ENCODE measurements around the gene FAM9C.
"Not testable (repeated sequence)": the region's sequence is repeated elsewhere in the genome, so short reads cannot be mapped to it uniquely, and the experiment has no call there.

FAM9C gene

GRCh38 chrX:13028871-13029636 lies 15.4 kb downstream of the FAM9C start:
- Histone ChIP-seq H3K9ac (ENCODE audit: low read depth, low read length) (peak overlapping the region; percentile 42), H3K4me3 (ENCODE audit: low read depth, low read length) (peak overlapping the region; percentile 16), H3K27me3 (ENCODE audit: control insufficient read depth, insufficient read depth, low read length) (no peaks in the 10 kb centered on the region), H3K36me3 (ENCODE audit: control insufficient read depth, insufficient read depth, low read length) (no peaks in the 10 kb centered on the region), H3K4me1 (ENCODE audit: control insufficient read depth, insufficient read depth, low read length) (peaks cover 21% of the 10 kb centered on the region), H3K9me3 (ENCODE audit: control insufficient read depth, insufficient read depth, low read length) (no peaks in the 10 kb centered on the region)

GRCh38 chrX:13026877-13027652 lies 17.4 kb downstream of the FAM9C start:
- no peaks in the 10 kb centered on the region for H3K36me3 ChIP-seq (ENCODE audit: control insufficient read depth, insufficient read depth, low read length)
- peaks cover 21% of the 10 kb centered on the region for H3K4me1 ChIP-seq (ENCODE audit: control insufficient read depth, insufficient read depth, low read length)
- H3K9me3 ChIP-seq (ENCODE audit: control insufficient read depth, insufficient read depth, low read length): no peaks in the 10 kb centered on the region
- H3K9ac ChIP-seq (ENCODE audit: low read depth, low read length): no peak overlapping the region
- no peaks in the 10 kb centered on the region for H3K27me3 ChIP-seq (ENCODE audit: control insufficient read depth, insufficient read depth, low read length)
- no peak overlapping the region for H3K4me3 ChIP-seq (ENCODE audit: low read depth, low read length)

GRCh38 chrX:13024986-13025385 lies 19.4 kb downstream of the FAM9C start:
- H3K36me3 ChIP-seq (ENCODE audit: control insufficient read depth, insufficient read depth, low read length): no peaks in the 10 kb centered on the region
- no peak overlapping the region for H3K9ac ChIP-seq (ENCODE audit: low read depth, low read length)
- no peaks in the 10 kb centered on the region for H3K27me3 ChIP-seq (ENCODE audit: control insufficient read depth, insufficient read depth, low read length)
- H3K4me3 ChIP-seq (ENCODE audit: low read depth, low read length): no peak overlapping the region
- H3K4me1 ChIP-seq (ENCODE audit: control insufficient read depth, insufficient read depth, low read length): peaks cover 14% of the 10 kb centered on the region
- no peaks in the 10 kb centered on the region for H3K9me3 ChIP-seq (ENCODE audit: control insufficient read depth, insufficient read depth, low read length)

GRCh38 chrX:13023979-13024378 lies 20.4 kb downstream of the FAM9C start:
- no peak overlapping the region for H3K4me3 ChIP-seq (ENCODE audit: low read depth, low read length)
- H3K36me3 ChIP-seq (ENCODE audit: control insufficient read depth, insufficient read depth, low read length): no peaks in the 10 kb centered on the region
- H3K9ac ChIP-seq (ENCODE audit: low read depth, low read length): no peak overlapping the region
- H3K27me3 ChIP-seq (ENCODE audit: control insufficient read depth, insufficient read depth, low read length): no peaks in the 10 kb centered on the region
- H3K4me1 ChIP-seq (ENCODE audit: control insufficient read depth, insufficient read depth, low read length): peaks cover 6% of the 10 kb centered on the region
- H3K9me3 ChIP-seq (ENCODE audit: control insufficient read depth, insufficient read depth, low read length): no peaks in the 10 kb centered on the region

- H3K27me3 ChIP-seq (ENCODE audit: control insufficient read depth, insufficient read depth, low read length): no peaks in the 10 kb centered on the region
- H3K9me3 ChIP-seq (ENCODE audit: control insufficient read depth, insufficient read depth, low read length): no peaks in the 10 kb centered on the region
- no peak overlapping the region for H3K9ac ChIP-seq (ENCODE audit: low read depth, low read length)
- no peaks in the 10 kb centered on the region for H3K36me3 ChIP-seq (ENCODE audit: control insufficient read depth, insufficient read depth, low read length)
- peaks cover 2% of the 10 kb centered on the region for H3K4me1 ChIP-seq (ENCODE audit: control insufficient read depth, insufficient read depth, low read length)
- no peak overlapping the region for H3K4me3 ChIP-seq (ENCODE audit: low read depth, low read length)
Observed at GRCh38 chrX:13023567-13023966, 20.9 kb downstream of the FAM9C start.

GRCh38 chrX:13022926-13023325 lies 21.5 kb downstream of the FAM9C start:
- no peaks in the 10 kb centered on the region for H3K36me3 ChIP-seq (ENCODE audit: control insufficient read depth, insufficient read depth, low read length)
- no peaks in the 10 kb centered on the region for H3K9me3 ChIP-seq (ENCODE audit: control insufficient read depth, insufficient read depth, low read length)
- no peak overlapping the region for H3K4me3 ChIP-seq (ENCODE audit: low read depth, low read length)
- H3K27me3 ChIP-seq (ENCODE audit: control insufficient read depth, insufficient read depth, low read length): no peaks in the 10 kb centered on the region
- H3K9ac ChIP-seq (ENCODE audit: low read depth, low read length): no peak overlapping the region
- H3K4me1 ChIP-seq (ENCODE audit: control insufficient read depth, insufficient read depth, low read length): no peaks in the 10 kb centered on the region

GRCh38 chrX:13016731-13017130 lies 27.7 kb downstream of the FAM9C start:
- not testable (repeated sequence) for H3K4me1 ChIP-seq (ENCODE audit: control insufficient read depth, insufficient read depth, low read length); H3K9me3 ChIP-seq (ENCODE audit: control insufficient read depth, insufficient read depth, low read length); H3K9ac ChIP-seq (ENCODE audit: low read depth, low read length); H3K4me3 ChIP-seq (ENCODE audit: low read depth, low read length); H3K27me3 ChIP-seq (ENCODE audit: control insufficient read depth, insufficient read depth, low read length); H3K36me3 ChIP-seq (ENCODE audit: control insufficient read depth, insufficient read depth, low read length)

- H3K4me3 ChIP-seq (ENCODE audit: low read depth, low read length): no peak overlapping the region
- peaks cover 10% of the 10 kb centered on the region for H3K4me1 ChIP-seq (ENCODE audit: control insufficient read depth, insufficient read depth, low read length)
- no peaks in the 10 kb centered on the region for H3K36me3 ChIP-seq (ENCODE audit: control insufficient read depth, insufficient read depth, low read length)
- no peak overlapping the region for H3K9ac ChIP-seq (ENCODE audit: low read depth, low read length)
- no peaks in the 10 kb centered on the region for H3K27me3 ChIP-seq (ENCODE audit: control insufficient read depth, insufficient read depth, low read length)
- H3K9me3 ChIP-seq (ENCODE audit: control insufficient read depth, insufficient read depth, low read length): no peaks in the 10 kb centered on the region
Observed at GRCh38 chrX:13015536-13016236, 28.7 kb downstream of the FAM9C start.

- Histone ChIP-seq H3K36me3 (ENCODE audit: control insufficient read depth, insufficient read depth, low read length) (no peaks in the 10 kb centered on the region), H3K4me3 (ENCODE audit: low read depth, low read length) (no peak overlapping the region), H3K9ac (ENCODE audit: low read depth, low read length) (no peak overlapping the region), H3K4me1 (ENCODE audit: control insufficient read depth, insufficient read depth, low read length) (peaks cover 10% of the 10 kb centered on the region), H3K27me3 (ENCODE audit: control insufficient read depth, insufficient read depth, low read length) (no peaks in the 10 kb centered on the region), H3K9me3 (ENCODE audit: control insufficient read depth, insufficient read depth, low read length) (no peaks in the 10 kb centered on the region)
Observed at GRCh38 chrX:13014111-13015096, 30.0 kb downstream of the FAM9C start.

GRCh38 chrX:13013363-13014110 lies 30.9 kb downstream of the FAM9C start:
- peaks cover 10% of the 10 kb centered on the region for H3K4me1 ChIP-seq (ENCODE audit: control insufficient read depth, insufficient read depth, low read length)
- H3K4me3 ChIP-seq (ENCODE audit: low read depth, low read length): no peak overlapping the region
- H3K27me3 ChIP-seq (ENCODE audit: control insufficient read depth, insufficient read depth, low read length): no peaks in the 10 kb centered on the region
- no peaks in the 10 kb centered on the region for H3K9me3 ChIP-seq (ENCODE audit: control insufficient read depth, insufficient read depth, low read length)
- no peaks in the 10 kb centered on the region for H3K36me3 ChIP-seq (ENCODE audit: control insufficient read depth, insufficient read depth, low read length)
- no peak overlapping the region for H3K9ac ChIP-seq (ENCODE audit: low read depth, low read length)
